Measurements from ENCODE around the gene LAMTOR2. TPM values are rescaled to one million over a fixed set of nuclear protein-coding genes. Genes with fewer than 3 reads are reported as not detected.

LAMTOR2 gene
- total RNA-seq, 1 experiment from 2014 or later = 50.6 TPM

DNA sequence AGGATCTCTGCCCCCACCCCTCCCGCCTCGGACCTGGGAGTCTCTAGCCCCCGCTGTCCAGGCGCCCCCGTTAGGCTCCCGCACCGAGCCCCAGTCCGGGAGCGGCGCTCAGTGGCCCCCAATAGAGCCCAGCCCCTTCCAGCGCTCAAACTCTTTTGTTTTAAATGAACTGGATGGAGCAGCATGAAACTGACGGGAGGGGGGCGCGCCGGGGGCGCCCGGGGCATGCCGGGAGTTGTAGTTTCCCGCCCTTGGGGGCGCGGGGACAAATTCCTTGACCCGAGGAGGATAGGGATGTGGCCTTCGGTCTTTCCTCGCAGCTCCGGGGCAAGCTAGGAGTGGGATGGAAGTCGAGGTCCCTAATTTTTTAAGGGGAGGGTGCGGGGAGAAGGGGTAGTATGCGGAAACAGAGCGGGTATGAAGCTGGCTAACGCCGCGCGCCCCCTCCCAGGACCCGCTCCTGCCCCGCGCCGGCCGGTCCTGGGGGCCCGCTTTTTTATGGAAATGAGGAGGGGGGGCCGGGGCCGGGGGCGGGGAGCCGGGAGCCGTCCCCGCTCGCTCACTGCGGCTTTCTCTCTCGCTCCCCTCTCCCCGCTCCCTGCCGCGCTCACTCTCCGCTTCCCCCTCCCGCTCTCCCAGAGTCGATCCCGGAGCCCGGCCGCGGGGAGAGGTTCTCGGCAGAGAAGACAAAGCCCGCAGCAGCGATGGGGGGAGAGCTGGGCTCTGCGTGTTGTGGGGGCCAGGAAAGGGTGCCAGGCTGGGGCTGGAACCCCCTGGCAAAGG, 27.9 kb downstream of the LAMTOR2 start, which contains the start of gene MEX3A:
Gene MEX3A, minus strand, starts transcription at position 157 of the 783 bp plus-strand sequence. CDS start 467 bp downstream, outside the sequence.
- Histone ChIP-seq H2AK5ac (ENCODE audit: insufficient read length, low read length) (no peak within 1 kb of the TSS), H4K20me1 (ENCODE audit: control insufficient read depth, insufficient read depth, insufficient read length) (no peaks in the 10 kb centered on the region), H3K9me3 (ENCODE audit: control insufficient read depth, low read depth, low read length) (no peaks in the 10 kb centered on the region), H3K56ac (ENCODE audit: insufficient read length, low read depth, low read length) (no peak within 1 kb of the TSS), H2BK5ac (ENCODE audit: insufficient read length, low read length) (no peak within 1 kb of the TSS), H3K9ac (ENCODE audit: extremely low read depth, insufficient read length, low read length) (peak within 1 kb of the TSS; percentile 79), H3K27me3 (ENCODE audit: insufficient read depth, low read length) (no peaks in the 10 kb centered on the region), H4K8ac (replicated peaks; ENCODE audit: insufficient read length, low read depth, low read length) (no peak within 1 kb of the TSS), H3K14ac (ENCODE audit: insufficient read depth, low read length) (peak within 1 kb of the TSS; percentile 90), H3K4ac (ENCODE audit: low read depth, low read length) (no peak within 1 kb of the TSS; the same call in 1 of the 2 replicates), H3K4me1 (ENCODE audit: insufficient read depth, low read length) (peaks cover 15% of the 10 kb centered on the region), H3K23ac (ENCODE audit: insufficient read length, low read depth, low read length) (no peak within 1 kb of the TSS), H3T11ph (ENCODE audit: low read length) (no peak within 1 kb of the TSS), H3K79me2 (ENCODE audit: insufficient read depth, low read length) (peaks cover 23% of the 10 kb centered on the region; the same call in 1 of the 2 replicates), H2AFZ (ENCODE audit: low read length) (no peak within 1 kb of the TSS), H2BK120ac (ENCODE audit: low read depth, low read length, poor library complexity, severe bottlenecking) (no peak within 1 kb of the TSS), H3K79me1 (ENCODE audit: insufficient read depth, low read depth, low read length, poor library complexity, severe bottlenecking) (no peaks in the 10 kb centered on the region), H3K27ac (ENCODE audit: insufficient read length, low read depth, low read length) (no peak within 1 kb of the TSS), H3K23me2 (ENCODE audit: insufficient read length, low read depth, low read length, poor library complexity, severe bottlenecking) (peaks cover 18% of the 10 kb centered on the region), H2BK20ac (ENCODE audit: low read depth, low read length, poor library complexity, severe bottlenecking) (no peak within 1 kb of the TSS), H3K18ac (ENCODE audit: insufficient read length, low read depth, low read length) (peak within 1 kb of the TSS; percentile 85), H3K4me2 (ENCODE audit: insufficient read depth, insufficient read length, low read length) (peak within 1 kb of the TSS; percentile 61), H2BK15ac (ENCODE audit: low read depth, low read length) (no peak within 1 kb of the TSS), H2BK12ac (ENCODE audit: insufficient read length, low read depth, low read length) (no peak within 1 kb of the TSS), H4K91ac (ENCODE audit: insufficient read length, low read depth, low read length) (no peak within 1 kb of the TSS), H4K5ac (ENCODE audit: insufficient read length, low read depth, low read length) (no peak within 1 kb of the TSS)
- Mint-ChIP-seq H3K27ac (peak within 1 kb of the TSS; percentile 86 to 98 (median 97)), H3K4me3 (peak within 1 kb of the TSS; percentile 88 to 97), H3K9me3 (no peaks in the 10 kb centered on the region; a peak in 1 of 5 replicates), H3K4me1 (peaks cover 57 to 69% of the 10 kb centered on the region in 2 experiments), H3K36me3 (ENCODE audit: insufficient read depth in 1 of 3, low read depth in 3 of 3) (peaks cover 13 to 32% (median 24%) of the 10 kb centered on the region in 3 experiments; a peak in 6 of 7 replicates), H3K27me3 (ENCODE audit: low read depth) (no peaks in the 10 kb centered on the region)
- DNase-seq = peak; percentile 97
- no CpG with 5 or more reads among the region's 62 CpGs for WGBS (ENCODE audit: extremely low coverage, insufficient read length, low lambda C conversion rate)
- TF ChIP-seq, protein P1, sequence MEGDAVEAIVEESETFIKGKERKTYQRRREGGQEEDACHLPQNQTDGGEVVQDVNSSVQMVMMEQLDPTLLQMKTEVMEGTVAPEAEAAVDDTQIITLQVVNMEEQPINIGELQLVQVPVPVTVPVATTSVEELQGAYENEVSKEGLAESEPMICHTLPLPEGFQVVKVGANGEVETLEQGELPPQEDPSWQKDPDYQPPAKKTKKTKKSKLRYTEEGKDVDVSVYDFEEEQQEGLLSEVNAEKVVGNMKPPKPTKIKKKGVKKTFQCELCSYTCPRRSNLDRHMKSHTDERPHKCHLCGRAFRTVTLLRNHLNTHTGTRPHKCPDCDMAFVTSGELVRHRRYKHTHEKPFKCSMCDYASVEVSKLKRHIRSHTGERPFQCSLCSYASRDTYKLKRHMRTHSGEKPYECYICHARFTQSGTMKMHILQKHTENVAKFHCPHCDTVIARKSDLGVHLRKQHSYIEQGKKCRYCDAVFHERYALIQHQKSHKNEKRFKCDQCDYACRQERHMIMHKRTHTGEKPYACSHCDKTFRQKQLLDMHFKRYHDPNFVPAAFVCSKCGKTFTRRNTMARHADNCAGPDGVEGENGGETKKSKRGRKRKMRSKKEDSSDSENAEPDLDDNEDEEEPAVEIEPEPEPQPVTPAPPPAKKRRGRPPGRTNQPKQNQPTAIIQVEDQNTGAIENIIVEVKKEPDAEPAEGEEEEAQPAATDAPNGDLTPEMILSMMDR (conservative IDR thresholded peaks at IDR 0.05) = no peak

All from H9 (cell line).